ENCODE results near the gene TRIM52. TPM values are rescaled to one million over a fixed set of nuclear protein-coding genes. Genes with fewer than 3 reads are reported as not detected.

TRIM52 gene
- total and polyA plus RNA-seq, 9 of the 15 experiments (the other 6 are each of a cell fraction or from before 2014, with no cell fraction given): 3.3 to 21.9 (median 13.5) TPM

DNA sequence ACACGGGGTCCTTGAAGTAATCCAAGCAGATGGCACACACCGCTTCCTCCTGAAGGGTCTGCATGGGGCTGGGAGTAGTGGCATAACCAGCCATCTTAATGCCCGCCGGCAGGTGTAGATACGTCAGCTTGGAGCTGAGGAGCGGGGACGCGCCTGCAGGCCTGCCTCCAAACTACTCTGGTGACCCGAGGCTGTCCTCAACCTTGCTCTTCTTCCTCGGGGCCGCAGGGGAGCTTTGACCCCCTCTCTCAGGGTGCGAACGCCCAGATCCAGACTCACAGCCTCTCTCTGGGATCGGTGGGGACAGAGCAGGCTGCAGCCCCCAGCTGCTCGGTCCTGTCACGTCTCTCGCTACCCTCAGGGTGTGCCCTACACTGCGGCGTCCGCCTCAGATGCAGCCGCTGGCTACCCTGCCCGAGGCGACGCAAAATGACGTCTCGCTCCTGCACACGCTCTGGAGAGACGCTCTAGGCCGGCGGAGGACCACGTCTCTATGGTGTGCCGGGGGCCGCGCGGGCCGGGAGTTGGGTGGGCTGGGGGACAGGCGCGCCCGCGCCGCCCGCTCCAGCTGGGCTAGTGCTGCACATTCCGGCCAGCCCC lies at the start of gene TRIM52 (continued):
- TF ChIP-seq NBN (IDR thresholded peaks at IDR 0.05; ENCODE audit: low read depth) (peak; percentile 93; the same call in 1 of the 2 replicates), MYNN (IDR thresholded peaks at IDR 0.05) (peak; percentile 62; the same call in 1 of the 2 replicates), MYNN (CRISPR knock-in tag; IDR thresholded peaks at IDR 0.05) (no peak), TCF7 (IDR thresholded peaks at IDR 0.05; ENCODE audit: borderline replicate concordance) (peak; percentile 70; the same call in 1 of the 2 replicates), NFE2 (IDR thresholded peaks at IDR 0.05; ENCODE audit: low read depth) (0 out of 2 replicates have a peak, but pooled peaks have one; percentile 3), TGIF2 (CRISPR knock-in tag; IDR thresholded peaks at IDR 0.05) (no peak), HMGN3 (IDR thresholded peaks at IDR 0.05; ENCODE audit: borderline replicate concordance, extremely low read depth, insufficient read length, low read depth, low read length) (peak; percentile 66), PCBP2 (IDR thresholded peaks at IDR 0.05; ENCODE audit: low read depth, low read length, poor library complexity, severe bottlenecking) (no peak), DIDO1 (tag; IDR thresholded peaks at IDR 0.05; ENCODE audit: low read depth) (peak; percentile 62; the same call in 1 of the 2 replicates), SMARCA4 (IDR thresholded peaks at IDR 0.05) (no peak), CREB3L1 (IDR thresholded peaks at IDR 0.05; ENCODE audit: borderline replicate concordance, low read depth) (peak; percentile 85; the same call in 1 of the 2 replicates), HINFP (tag; conservative IDR thresholded peaks at IDR 0.05; ENCODE audit: low read depth) (peak; percentile 92), ZFPM2 (CRISPR knock-in tag; IDR thresholded peaks at IDR 0.05) (no peak), MYC (IDR thresholded peaks at IDR 0.05; ENCODE audit: low read depth, low read length) (peak; percentile 90), MYC (CRISPR knock-in tag; IDR thresholded peaks at IDR 0.05; ENCODE audit: borderline replicate concordance, low read depth) (no peak), PTRF (tag; IDR thresholded peaks at IDR 0.05) (no peak), ZKSCAN8 (CRISPR knock-in tag; IDR thresholded peaks at IDR 0.05) (no peak), ZBTB43 (CRISPR knock-in tag; IDR thresholded peaks at IDR 0.05) (no peak)
- TF ChIP-seq, protein P1, sequence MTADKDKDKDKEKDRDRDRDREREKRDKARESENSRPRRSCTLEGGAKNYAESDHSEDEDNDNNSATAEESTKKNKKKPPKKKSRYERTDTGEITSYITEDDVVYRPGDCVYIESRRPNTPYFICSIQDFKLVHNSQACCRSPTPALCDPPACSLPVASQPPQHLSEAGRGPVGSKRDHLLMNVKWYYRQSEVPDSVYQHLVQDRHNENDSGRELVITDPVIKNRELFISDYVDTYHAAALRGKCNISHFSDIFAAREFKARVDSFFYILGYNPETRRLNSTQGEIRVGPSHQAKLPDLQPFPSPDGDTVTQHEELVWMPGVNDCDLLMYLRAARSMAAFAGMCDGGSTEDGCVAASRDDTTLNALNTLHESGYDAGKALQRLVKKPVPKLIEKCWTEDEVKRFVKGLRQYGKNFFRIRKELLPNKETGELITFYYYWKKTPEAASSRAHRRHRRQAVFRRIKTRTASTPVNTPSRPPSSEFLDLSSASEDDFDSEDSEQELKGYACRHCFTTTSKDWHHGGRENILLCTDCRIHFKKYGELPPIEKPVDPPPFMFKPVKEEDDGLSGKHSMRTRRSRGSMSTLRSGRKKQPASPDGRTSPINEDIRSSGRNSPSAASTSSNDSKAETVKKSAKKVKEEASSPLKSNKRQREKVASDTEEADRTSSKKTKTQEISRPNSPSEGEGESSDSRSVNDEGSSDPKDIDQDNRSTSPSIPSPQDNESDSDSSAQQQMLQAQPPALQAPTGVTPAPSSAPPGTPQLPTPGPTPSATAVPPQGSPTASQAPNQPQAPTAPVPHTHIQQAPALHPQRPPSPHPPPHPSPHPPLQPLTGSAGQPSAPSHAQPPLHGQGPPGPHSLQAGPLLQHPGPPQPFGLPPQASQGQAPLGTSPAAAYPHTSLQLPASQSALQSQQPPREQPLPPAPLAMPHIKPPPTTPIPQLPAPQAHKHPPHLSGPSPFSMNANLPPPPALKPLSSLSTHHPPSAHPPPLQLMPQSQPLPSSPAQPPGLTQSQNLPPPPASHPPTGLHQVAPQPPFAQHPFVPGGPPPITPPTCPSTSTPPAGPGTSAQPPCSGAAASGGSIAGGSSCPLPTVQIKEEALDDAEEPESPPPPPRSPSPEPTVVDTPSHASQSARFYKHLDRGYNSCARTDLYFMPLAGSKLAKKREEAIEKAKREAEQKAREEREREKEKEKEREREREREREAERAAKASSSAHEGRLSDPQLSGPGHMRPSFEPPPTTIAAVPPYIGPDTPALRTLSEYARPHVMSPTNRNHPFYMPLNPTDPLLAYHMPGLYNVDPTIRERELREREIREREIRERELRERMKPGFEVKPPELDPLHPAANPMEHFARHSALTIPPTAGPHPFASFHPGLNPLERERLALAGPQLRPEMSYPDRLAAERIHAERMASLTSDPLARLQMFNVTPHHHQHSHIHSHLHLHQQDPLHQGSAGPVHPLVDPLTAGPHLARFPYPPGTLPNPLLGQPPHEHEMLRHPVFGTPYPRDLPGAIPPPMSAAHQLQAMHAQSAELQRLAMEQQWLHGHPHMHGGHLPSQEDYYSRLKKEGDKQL (CRISPR knock-in tag; IDR thresholded peaks at IDR 0.05; ENCODE audit: borderline replicate concordance): no peak
